ENCODE results near the gene DNM3.

GRCh38 chr1:172328266-172328665 lies 487.0 kb downstream of the DNM3 start:
- TF ChIP-seq CTCF (IDR thresholded peaks at IDR 0.05): no peak
- TF ChIP-seq POLR2AphosphoS5 (IDR thresholded peaks at IDR 0.05): no peak
- TF ChIP-seq POLR2A (IDR thresholded peaks at IDR 0.05): no peak
- TF ChIP-seq EP300 (IDR thresholded peaks at IDR 0.05): no peak
